HG03520 (cell line): ENCODE measurements around the gene TALDO1.

Experiments used
- ATAC-seq: cut with Tn5 transposase; IDR thresholded peaks from one replicate; pipeline ENCODE4 v1.9.1; 2021; ENCODE audit warnings: mild to moderate bottlenecking, moderate library complexity; ENCODE audit not compliant: unreplicated experiment

Gene TALDO1

DNA sequence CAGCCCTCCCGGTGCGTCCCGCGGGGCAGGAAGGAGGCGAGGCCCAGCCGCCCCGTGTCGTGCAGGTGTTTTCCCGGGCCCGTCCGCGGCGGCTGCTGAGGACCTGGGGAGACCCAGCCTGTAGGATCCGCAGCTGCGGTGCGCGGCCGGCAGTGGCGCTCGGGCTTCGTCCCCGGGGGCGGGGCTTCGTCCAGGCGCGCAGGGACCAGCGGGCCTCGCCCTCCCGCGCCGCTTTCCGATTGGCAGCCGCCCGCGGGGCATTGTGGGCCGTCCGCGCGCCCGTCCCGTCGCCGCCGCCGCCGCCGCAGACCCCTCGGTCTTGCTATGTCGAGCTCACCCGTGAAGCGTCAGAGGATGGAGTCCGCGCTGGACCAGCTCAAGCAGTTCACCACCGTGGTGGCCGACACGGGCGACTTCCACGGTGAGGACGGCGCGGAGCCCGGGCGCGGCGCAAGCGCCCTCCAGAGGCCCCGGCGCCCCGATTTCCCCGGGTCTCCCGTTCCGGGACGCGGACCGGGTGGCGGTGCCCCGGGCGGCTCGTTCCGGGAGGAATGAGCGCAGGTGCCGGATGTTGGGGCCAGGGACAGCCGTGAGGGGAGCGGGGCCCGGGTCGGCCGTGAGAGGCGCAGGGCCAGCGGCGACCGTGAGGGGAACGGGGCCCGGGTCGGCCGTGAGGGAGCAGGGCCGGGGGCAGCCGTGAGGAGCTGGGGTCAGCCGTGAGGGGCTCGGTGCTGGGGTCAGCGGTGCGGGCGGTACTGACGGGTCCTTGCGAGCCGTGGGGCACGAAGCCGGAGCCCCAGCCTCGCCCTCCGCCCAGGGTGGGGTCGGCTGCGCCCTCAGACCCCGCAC, at the start of gene TALDO1:
Gene TALDO1 (plus strand): TSS at position 307 of the 849 bp plus-strand sequence. CDS start 18 bp downstream, at position 325.
- peak; percentile 87 for ATAC-seq

DNA sequence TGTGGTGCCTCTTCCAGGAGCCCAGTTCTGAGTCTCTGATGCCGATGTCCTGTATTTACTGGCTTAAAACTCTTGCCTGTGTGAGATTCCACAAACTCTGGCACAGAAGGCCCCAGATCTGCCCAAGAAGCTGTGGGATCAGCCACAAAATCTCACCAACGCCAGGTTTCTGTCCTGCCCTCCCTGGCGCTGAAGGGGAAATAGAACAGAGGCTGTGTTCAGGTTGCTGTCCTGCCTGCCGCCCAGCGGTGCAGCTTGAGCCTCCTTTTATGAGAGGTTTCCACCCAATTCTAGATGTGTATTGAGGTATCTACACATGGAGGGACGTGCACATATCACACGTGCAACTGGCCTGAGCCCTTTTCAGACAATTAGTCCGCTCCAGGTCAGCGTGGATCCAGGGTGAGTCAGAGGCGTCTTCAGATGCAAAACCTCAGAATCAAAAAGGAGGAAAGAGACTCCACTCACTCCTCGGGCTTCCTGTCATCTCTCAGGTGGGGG, 49.4 kb upstream of the TALDO1 start:
- ATAC-seq, result no peak

DNA sequence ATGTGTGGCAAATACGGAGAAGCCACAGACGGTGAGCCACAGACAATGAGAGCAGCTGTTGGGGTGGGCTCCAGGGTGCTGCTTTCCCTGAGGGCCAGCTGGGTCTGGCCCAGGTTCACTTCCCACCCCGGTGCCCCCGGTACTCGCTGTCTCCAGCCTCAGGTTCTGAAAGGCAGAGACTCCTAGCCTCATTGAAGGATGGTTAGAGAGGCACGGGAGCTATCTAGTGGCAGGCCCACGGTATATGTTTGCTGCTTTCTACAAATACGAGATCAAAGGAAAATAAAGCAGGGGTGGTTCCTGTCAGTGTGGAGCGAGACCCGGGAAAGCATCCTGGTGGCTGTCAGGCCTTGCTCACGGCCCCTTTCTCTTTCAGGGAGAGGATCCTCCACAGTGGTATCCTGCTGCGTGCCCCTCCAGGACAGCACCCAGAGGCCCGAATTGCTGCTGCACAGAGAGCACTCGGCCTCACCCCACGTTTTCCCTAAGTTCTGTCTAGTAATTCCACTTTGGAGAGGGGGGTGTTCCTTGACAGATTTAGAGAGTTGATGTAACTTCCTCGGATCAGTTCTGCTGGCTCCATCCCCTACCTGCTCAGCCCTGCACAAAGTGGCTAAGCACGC, 48.7 kb upstream of the TALDO1 start:
- ATAC-seq, result no peak

DNA sequence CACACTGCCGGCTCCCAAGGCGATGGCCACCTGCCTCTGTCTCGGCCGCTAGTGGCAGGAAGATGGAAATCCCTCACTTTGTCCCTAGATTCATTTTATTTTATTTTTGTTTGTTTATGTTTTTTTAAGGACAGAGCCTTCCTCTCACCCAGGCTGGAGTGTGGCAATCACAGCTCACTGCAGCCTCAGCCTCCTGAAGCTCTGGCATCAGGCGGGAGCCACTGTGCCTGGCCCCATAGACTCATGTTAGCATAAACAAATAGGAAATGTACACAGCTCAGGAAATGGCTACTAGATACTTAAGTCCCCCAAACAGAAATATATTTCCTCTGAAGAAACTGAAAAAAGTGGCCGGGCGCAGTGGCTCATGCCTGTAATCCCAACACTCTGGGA, 48.2 kb upstream of the TALDO1 start:
- ATAC-seq, result no peak

DNA sequence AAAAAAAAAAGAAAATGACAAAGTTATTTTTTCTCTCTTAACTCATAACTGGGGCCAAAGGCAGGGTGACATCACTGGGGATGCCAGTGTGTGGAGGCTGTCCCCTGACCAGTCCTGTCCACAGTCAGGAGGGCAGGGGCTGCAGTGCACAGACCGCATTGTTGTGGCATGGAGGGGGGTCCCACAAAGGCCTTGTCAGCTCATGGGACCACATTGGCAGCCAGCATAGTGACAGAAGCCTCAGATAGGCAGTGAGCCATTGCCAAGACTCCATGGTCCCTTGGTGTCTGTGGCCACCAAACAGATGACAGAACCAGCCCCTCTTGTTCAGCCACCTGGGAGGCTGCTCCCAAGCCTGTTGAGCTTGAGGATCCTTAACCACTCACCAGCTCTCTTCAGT, 47.5 kb upstream of the TALDO1 start:
- ATAC-seq, result no peak

DNA sequence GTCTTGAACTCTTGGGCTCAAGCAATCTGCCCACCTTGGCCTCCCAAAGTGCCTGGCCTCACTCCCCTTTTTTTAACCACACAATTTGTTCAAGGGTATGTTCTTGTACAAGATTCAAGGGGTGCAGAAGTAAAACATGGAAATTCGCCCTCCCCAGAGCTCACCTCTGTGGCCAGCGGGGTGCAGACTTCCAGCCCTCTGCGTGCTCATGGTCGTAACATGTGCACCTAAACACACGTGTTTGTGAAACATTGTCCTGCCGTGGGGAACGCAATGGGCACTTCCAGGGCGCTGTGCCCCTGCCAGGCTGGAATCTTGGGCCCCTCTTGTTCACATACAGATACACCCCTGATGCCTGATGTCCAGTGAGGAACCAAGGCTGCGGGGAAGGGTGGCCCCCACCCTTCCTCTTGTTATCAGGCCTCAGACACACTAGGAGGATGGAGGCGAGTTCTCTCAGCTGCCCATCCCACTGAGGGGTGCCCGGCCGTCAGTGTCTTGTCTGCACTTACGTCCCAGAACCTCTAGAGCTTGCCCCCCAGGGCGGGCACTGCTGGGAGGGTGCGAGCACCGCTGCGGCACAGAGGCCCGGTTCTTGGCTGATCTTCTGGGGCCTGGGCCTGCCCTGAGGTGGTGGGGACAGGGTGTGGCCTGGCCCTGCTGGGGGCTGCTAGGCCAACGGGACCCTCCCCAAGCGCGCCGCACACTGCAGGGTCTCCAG, 45.4 kb upstream of the TALDO1 start:
- no peak for ATAC-seq

DNA sequence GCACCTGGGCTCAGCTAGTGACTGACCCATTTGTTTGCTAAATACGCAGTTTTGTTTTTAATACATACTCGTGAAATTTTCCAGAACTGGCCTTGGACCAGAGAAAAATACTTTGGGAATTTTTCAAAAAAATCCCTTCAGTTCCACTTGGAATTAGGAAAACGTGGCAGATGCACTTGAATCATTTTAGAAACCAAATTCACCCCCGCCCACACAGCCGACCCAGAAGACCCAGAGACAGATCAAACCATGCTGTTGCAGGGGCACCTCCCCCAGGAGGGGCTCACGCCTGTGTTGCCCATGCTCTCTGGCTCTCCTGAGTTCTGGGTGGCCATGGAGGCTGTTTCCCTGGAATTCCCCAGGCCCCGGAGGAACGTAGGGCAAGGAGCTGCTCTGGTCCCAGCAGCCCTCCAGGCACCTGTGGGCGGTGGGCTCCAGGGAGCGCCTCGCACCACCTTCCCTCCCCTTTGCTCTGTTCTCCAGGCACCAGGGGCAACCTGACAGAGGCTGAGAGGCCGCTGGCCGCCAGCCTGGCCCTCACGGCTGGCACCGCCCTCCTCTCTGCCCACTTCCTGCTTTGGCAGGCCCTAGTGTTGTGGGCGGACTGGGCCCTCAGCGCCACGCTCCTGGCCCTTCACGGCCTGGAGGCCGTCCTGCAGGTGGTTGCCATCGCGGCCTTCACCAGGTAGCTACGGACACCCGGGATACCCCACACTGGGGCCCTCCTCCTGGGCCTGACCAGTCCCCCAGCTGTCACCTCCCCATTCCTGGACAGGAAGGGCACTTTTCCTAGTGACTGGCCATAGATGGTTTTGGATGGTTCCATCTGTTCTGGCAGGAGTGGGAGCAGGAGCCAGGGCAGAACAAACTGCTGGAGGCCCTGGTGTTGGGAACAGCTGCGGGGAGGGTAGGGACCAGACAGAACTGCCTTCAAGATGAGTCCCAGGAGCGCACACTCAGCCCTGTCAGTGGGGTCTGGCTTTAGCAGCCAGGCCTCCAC, 44.5 kb upstream of the TALDO1 start:
- no peak for ATAC-seq

DNA sequence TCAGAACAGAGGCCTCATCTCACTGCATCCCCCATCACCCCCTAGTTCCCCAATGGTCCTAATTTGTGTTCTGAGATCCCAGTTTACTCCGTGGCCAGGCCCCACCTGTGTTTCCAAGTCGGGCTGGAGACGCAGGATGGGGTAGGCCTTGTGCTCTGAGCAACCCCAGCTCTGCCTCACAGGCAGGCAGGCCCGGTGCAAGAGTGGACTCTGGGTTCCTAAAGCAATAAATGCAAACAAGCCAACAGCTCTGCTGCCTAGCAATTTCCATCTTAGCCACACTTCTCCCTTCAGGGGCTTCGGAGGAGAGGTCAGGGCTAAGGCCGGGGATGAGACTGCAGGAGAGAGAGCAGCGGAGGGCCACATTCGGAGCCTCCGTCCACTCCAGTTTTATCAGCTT, 43.8 kb upstream of the TALDO1 start:
- ATAC-seq, result no peak

DNA sequence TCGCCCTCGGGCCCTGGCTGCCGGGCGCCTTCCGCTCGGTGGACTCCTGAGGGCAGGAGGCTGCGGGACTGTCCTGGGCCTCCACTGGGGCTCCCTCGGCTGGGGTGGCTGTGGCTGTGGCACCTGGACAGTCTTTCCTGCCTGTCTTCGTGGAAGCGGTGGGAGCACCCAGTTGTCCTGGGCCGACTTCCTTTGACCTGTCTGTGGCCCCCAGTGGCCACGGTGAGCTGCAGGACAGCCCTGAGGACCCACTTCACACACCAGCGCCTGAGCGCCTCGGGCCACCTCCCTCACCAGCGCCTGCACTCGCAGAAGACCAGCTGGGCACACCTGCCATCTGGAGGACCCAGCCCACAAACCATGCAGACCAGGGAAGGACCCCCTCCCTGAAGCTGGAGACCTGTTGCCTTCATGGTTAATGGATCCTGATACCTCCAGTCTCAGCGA, 43.0 kb upstream of the TALDO1 start:
- ATAC-seq, result no peak

DNA sequence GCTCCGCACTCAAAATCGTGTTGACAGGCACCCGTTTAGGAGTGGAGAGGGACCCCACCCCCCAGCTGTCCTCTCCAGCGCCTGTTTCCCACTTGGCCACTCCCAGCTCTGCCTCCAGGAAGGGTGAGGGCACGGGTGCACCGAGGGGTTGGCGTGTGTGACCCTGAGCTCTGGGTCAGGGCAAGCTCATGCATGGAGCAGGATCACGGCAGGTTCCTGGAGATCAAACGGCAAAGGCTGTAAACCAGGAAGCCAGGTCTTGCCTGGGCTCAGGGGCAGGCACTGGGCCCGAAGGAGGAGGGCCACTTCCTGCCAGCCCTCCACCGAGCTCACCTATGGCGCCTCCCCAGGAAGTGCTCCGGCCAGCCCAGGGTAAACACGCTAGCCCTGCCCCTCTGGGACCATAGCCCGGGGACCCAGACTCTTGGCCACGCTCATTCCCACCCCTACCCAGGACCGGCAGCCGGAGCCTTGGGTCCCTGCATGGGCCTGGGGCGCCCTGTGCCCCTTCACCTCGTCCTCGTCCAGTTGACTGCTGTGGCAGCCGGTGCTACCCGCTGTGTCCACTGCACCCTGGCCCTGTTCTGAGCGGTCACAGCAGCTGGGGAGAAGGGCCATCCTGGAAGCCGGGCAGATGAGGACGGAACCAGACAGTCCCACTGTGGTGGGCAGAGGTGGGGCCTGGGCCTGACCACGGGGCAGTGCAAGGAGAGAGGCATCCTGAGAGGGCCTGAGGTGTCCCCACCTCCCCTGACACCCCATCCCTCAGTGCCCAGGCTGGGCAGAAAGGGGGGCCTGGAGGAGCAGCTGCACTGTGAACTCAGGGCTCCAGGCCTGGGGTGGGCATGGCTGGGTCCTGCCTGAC, 42.3 kb upstream of the TALDO1 start:
- no peak for ATAC-seq

DNA sequence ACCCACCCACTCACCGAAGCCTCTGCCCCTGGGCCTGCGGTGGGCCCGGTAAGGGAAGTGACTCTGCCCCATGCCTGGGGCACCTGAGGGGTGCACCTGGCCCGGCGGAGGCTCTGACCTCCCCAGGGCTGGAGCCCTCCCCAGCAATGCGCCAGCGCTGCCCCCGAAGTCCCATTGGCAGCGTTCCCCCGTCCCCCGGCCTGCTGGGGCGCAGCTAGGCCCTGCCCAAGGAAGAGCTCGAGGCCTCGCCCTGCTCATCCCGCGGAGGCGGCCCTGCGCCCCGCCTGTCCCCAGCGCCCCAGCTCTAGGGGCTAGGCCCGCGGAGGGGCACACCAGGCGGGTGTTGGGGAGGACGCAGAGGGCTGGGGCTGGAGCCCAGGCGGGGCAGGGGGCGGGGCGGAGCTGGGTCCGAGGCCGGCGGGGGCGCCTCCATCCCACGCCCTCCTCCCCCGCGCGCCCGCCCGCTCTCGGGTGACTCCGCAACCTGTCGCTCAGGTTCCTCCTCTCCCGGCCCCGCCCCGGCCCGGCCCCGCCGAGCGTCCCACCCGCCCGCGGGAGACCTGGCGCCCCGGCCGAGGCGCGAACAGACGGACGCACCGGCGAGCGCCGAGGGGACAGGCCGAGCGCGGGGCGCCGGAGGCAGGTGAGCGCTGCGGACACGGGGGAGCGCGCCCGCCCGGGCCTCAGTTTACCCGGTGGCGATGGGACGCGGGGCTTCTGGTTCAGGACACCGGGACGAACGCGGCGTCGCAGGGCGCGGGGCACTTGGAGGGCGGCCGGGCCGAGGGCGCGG, 41.4 kb upstream of the TALDO1 start, which contains the start of gene EPS8L2:
Gene EPS8L2 (plus strand): TSS at position 586 of the 793 bp plus-strand sequence. CDS start 3,177 bp downstream, outside the sequence.
- ATAC-seq, result no peak

DNA sequence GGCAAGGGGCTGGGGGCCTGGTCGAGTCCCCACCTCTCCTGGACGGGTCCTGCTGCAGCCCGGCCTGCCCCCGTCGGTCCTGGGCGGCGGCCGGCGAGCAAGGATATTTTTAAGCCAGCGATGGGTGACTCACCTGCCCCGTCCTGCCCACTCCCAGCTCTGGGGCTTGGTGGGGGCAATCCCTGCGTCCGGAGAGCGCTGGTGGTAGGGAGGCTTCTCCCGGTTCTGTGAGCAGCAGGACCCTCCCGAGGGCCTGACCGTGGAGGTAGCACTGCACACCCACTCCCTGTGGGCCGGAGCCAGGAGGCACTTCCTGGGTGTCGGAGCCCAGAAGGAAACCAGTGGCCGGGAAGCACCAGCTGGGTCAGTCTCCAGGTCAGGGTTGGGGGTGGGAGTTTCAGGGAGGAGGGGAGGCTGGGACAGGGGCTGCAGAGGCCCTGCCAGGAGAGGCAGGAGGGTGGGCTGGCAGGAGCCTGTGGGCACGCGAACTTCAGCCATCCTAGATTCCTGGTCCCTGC, 40.8 kb upstream of the TALDO1 start:
- ATAC-seq, result no peak

DNA sequence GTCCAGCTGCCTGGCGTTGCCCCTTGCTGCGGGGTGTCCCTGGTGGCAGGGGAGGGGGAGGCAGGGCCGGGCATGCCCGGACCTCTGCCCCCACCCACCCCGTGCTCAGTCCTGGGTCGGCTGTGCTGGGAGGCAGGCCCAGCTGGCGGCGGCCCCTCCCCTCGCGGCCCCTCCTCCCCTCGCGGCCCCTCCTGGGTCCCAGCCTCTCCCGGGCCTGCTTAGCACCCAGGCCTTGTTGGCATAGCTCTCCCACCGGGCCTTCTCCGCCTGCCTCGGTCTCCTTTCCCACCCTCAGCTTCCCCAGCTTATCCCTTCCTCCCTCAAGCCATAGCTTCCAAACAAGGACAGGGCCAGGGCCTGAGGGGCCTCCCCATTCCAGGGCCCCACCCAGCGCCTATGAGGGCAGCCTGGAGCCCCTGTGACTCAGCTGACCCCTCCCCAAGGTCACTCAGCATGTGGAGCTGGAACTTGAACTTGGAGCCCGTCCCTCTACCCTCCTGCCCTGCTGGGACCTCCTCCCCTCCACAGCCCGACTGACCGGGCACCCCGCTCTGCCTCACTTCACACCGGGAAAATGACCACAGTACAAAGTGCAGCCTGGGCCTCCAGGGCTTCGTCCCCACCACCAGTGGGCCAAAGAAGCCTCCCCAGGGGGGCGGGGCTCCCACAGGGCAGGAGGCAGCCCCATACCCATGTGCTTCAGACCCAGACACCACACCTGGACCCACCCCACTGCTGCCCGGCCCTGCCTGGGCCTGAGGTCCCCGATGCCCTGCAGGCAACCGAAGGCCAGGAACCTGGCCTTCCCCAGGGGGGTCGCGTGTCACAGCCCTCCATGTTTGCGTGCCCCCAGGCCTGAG, 40.1 kb upstream of the TALDO1 start:
- ATAC-seq, result no peak

DNA sequence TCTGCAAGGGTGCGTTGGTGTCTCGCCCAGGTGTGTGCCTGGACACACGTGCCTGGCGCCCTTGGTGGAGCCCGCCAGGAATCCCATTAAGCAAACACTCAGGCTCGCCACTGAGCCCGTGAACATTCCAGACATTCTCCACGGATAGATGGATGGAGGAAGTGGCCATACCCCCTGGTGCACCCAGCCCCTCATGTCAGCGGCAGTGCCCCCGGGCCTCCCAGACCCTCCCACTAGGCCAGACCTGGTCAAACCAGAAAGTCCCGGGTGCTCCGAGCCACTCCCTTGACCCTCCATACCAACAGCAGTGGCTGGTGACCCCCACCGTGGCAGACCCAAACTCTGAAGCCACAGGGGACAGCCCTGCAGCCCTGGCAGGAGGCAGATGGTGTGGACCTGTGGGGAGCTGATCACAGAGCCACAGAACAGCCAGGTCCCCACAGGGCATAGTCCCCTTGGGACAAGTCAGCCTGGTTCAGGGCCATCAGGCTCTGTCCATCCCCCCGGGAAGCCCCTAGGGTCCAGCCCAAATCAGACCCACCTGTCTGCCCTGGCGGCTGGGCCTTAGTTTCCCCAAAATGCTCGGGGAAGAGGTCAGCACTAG, 39.3 kb upstream of the TALDO1 start:
- no peak for ATAC-seq

DNA sequence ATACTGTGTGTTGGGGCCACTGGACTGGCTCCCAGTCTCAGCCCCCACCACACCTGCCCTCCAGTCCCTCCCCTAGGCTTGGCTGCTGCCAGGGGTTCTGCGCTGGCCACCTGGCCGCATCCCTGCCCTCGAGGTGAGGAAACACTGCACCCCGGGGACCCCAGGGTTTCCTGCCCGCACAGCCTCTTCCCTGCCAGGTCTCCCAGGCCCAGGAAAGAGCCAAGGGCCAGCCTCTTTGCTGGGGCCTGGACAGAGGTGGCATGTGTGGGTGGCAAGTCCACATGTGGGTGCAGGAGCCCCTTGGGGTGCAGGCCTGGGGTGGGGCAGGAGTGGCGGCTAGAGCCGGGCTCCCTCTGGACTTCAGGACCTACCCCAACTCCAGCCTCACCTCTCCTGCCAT, 38.8 kb upstream of the TALDO1 start:
- ATAC-seq, result no peak

DNA sequence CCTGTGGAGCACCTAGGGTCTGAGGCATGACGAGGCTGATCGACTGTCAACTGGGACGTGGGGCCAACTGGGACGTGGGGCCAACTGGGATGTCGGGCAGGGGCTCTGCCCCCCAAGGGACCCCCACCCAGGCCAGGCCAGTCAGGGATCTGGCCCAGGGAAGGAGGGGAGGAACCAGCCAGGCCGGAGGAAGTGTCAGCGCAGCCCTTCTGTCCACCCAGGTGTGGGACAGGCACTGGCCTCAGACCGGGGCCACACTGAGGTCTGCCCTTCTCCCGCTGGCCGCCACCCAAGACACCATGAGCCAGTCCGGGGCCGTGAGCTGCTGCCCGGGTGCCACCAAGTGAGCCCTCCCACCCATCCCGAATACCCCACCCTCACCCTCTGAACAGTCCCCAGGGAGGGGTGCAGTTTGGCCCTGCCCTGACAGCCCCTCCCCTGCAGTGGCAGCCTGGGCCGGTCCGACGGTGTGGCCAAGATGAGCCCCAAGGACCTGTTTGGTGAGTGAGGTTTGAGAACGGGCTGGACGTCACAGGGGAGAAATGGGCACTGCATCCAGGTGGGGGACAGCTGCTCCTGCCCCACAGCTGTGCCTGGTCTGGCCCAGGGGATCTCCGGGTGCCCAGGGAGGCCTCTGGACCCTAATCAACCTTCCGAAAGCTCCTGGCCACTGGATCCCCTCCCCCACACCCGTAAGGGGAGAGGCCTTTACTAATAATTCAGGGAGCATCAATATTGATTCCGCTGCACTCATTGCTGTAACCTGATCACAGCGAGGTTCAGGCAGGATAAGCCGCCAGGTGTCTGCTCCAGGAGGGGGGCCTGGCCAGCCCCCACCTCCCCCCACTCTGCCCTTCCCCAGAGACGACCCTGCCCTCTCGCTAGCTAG, 37.9 kb upstream of the TALDO1 start:
- no peak for ATAC-seq
